Measurements from ENCODE around the gene CWC27. TPM values are rescaled to one million over a fixed set of nuclear protein-coding genes. Genes with fewer than 3 reads are reported as not detected.

Gene CWC27
- polyA plus RNA-seq, 1 experiment = 39.5 TPM

GRCh38 chr5:64949331-64949730 is 180.6 kb downstream of the CWC27 start:
- no peak overlapping the region for H3K27ac ChIP-seq (ENCODE audit: low read depth, low read length)
- no peak for DNase-seq (ENCODE audit: low read depth, low spot score)
- H3K4me3 ChIP-seq (ENCODE audit: low read depth, low read length) = no peak overlapping the region
- H3K27me3 ChIP-seq (ENCODE audit: control insufficient read depth, insufficient read depth, low read length) = no peaks in the 10 kb centered on the region
- TF ChIP-seq, protein P1, sequence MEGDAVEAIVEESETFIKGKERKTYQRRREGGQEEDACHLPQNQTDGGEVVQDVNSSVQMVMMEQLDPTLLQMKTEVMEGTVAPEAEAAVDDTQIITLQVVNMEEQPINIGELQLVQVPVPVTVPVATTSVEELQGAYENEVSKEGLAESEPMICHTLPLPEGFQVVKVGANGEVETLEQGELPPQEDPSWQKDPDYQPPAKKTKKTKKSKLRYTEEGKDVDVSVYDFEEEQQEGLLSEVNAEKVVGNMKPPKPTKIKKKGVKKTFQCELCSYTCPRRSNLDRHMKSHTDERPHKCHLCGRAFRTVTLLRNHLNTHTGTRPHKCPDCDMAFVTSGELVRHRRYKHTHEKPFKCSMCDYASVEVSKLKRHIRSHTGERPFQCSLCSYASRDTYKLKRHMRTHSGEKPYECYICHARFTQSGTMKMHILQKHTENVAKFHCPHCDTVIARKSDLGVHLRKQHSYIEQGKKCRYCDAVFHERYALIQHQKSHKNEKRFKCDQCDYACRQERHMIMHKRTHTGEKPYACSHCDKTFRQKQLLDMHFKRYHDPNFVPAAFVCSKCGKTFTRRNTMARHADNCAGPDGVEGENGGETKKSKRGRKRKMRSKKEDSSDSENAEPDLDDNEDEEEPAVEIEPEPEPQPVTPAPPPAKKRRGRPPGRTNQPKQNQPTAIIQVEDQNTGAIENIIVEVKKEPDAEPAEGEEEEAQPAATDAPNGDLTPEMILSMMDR (IDR thresholded peaks at IDR 0.05; ENCODE audit: low read depth, low read length) = no peak
- CTCF ChIA-PET = interaction anchor here (0.9 to 1.3 kb wide), 2 partner anchors 9 to 138 kb away, joined by 4 to 6 read pairs; no protein-coding TSS in a partner anchor
- H3K9me3 ChIP-seq (ENCODE audit: control insufficient read depth, insufficient read depth, low read length) = no peaks in the 10 kb centered on the region
- POLR2A ChIA-PET = no interaction called here

DNA sequence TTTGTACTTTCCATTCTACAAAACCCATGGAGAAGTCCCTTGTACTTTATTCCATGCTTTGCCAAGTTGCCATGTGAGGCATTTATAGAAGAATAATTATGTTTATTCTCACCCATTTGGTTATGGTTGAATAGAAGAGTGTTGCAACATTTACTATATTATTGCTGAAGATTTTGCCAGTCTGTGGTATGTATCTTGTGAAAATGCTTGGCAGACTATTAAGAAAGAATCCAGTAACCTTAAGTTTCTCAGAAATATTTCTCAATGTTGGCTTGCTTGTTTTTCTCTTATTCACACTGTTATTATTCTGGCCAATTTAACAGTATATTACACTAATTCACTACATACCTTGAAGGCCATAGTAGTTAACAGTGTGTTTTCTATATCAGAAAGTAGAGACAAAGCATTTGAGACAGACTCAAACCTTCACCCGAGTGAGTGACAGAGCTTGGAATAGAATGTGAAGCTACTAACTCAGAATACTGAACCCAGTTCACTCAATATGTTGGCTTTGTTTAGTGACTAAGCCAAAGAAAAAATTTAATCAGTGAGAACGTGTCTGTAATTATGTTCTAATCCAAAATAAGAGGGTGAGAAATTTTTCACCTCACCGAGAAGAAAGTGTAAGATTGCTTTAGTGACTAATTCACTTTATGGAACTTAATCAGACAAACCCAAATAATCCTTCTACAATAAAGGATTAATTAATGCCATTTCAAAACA is 184.4 kb downstream of the CWC27 start:
- POLR2A ChIA-PET = interaction anchor here (0.5 kb wide), 1 partner anchor 521 kb away, joined by 8 read pairs; no protein-coding TSS in a partner anchor
- DNase-seq (ENCODE audit: low read depth, low spot score) = no peak
- TF ChIP-seq, protein P1 (IDR thresholded peaks at IDR 0.05; ENCODE audit: low read depth, low read length) = no peak

DNA sequence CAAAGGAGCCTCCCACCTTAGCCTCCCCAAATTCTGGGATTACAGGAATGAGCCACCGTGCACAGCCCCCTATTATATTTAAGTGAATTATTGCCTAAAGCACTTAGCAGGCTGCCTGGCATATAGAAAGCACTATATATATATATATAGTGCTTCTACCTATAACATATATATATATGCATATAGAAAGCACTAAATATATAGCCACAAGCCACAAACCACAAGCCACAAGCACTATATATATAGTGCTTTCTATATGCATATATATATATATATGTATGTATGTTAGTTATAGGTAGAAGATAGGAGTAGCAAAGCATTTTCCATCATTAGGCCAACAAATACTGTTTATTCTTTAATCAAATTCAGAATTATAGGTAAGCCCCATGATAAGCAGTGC is 185.8 kb downstream of the CWC27 start:
- Histone ChIP-seq H3K27me3 (ENCODE audit: control insufficient read depth, insufficient read depth, low read length) (no peaks in the 10 kb centered on the region), H3K4me3 (ENCODE audit: low read depth, low read length) (no peak overlapping the region), H3K9me3 (ENCODE audit: control insufficient read depth, insufficient read depth, low read length) (no peaks in the 10 kb centered on the region), H3K27ac (ENCODE audit: low read depth, low read length) (no peak overlapping the region)
- CTCF ChIA-PET = no interaction called here
- TF ChIP-seq, protein P1 (IDR thresholded peaks at IDR 0.05; ENCODE audit: low read depth, low read length) = no peak
- no peak for DNase-seq (ENCODE audit: low read depth, low spot score)
- POLR2A ChIA-PET = no interaction called here

More for the DNA sequence above, 184.4 kb downstream of the CWC27 start:
- no peaks in the 10 kb centered on the region for H3K9me3 ChIP-seq (ENCODE audit: control insufficient read depth, insufficient read depth, low read length)
- H3K27ac ChIP-seq (ENCODE audit: low read depth, low read length) = no peak overlapping the region
- no peak overlapping the region for H3K4me3 ChIP-seq (ENCODE audit: low read depth, low read length)
- CTCF ChIA-PET = no interaction called here
- H3K27me3 ChIP-seq (ENCODE audit: control insufficient read depth, insufficient read depth, low read length) = no peaks in the 10 kb centered on the region

- Histone ChIP-seq H3K4me3 (ENCODE audit: low read depth, low read length) (no peak overlapping the region), H3K27ac (ENCODE audit: low read depth, low read length) (no peak overlapping the region), H3K9me3 (ENCODE audit: control insufficient read depth, insufficient read depth, low read length) (peaks cover 4% of the 10 kb centered on the region), H3K27me3 (ENCODE audit: control insufficient read depth, insufficient read depth, low read length) (no peaks in the 10 kb centered on the region)
- DNase-seq (ENCODE audit: low read depth, low spot score) = peak; percentile 13
- ChIA-PET POLR2A (no interaction called here), CTCF (interaction anchor here (0.6 to 8.4 kb wide), 9 partner anchors 10 to 604 kb away, joined by 3 to 77 read pairs (median 4); partner anchors contain the start of genes ADAMTS6, CENPK and PPWD1)
- TF ChIP-seq, protein P1 (IDR thresholded peaks at IDR 0.05; ENCODE audit: low read depth, low read length) = peak; percentile 73
Measured at GRCh38 chr5:64958757-64959391, 190.1 kb downstream of the CWC27 start.

DNA sequence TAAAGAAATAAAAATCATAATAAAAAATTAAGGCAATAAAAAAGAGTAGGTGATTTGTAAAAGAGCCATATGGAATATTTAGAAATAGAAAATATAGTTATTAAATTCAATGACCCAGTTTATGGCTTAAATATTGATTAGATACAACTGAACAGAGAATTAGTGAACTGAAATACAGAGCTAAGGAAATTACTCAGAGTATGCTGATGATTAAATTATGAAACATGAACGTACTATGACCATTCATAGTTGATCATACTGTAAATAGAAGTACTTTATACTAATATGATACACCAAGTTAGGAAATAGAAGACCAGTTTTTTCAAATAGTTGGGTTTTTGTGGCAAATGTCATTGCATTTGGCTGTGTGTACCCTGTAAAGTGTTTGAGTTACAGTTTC is 194.5 kb downstream of the CWC27 start:
- ChIA-PET POLR2A (no interaction called here), CTCF (interaction anchor here (8.4 kb wide), 1 partner anchor 520 kb away, joined by 77 read pairs; the partner anchor contains the start of gene ADAMTS6)
- H3K9me3 ChIP-seq (ENCODE audit: control insufficient read depth, insufficient read depth, low read length) = peaks cover 4% of the 10 kb centered on the region
- H3K27me3 ChIP-seq (ENCODE audit: control insufficient read depth, insufficient read depth, low read length) = no peaks in the 10 kb centered on the region
- H3K4me3 ChIP-seq (ENCODE audit: low read depth, low read length) = no peak overlapping the region
- no peak overlapping the region for H3K27ac ChIP-seq (ENCODE audit: low read depth, low read length)
- DNase-seq (ENCODE audit: low read depth, low spot score) = no peak
- TF ChIP-seq, protein P1 (IDR thresholded peaks at IDR 0.05; ENCODE audit: low read depth, low read length) = no peak

Measured in AG04450 (cell line).